ENCODE data around the gene COL6A6.

Gene COL6A6

GRCh38 chr3:130529486-130530215, 12.7 kb downstream of the COL6A6 start:
- Histone ChIP-seq H3K27me3 (ENCODE audit: low read length) (no peaks in the 10 kb centered on the region), H3K4me2 (ENCODE audit: low read depth, low read length, poor library complexity, severe bottlenecking) (no peak overlapping the region), H3K9ac (ENCODE audit: low read length) (no peak overlapping the region), H4K20me1 (ENCODE audit: low read depth, low read length) (no peaks in the 10 kb centered on the region), H3F3A (ENCODE audit: insufficient read depth) (no peaks in the 10 kb centered on the region), H3K27ac (ENCODE audit: low read depth, low read length) (no peak overlapping the region), H2AFZ (ENCODE audit: low read depth, low read length, severe bottlenecking) (no peak overlapping the region), H3K79me2 (ENCODE audit: insufficient read depth, low read length) (no peaks in the 10 kb centered on the region), H3K36me3 (ENCODE audit: low read length) (no peaks in the 10 kb centered on the region), H3K9me3 (ENCODE audit: insufficient read depth, low read length) (no peaks in the 10 kb centered on the region), H3K9me2 (replicated peaks; ENCODE audit: insufficient read depth, low read length) (no peaks in the 10 kb centered on the region), H3K4me3 (ENCODE audit: insufficient read depth, low read length, poor library complexity, severe bottlenecking) (no peak overlapping the region)
- no peak for TF ChIP-seq EZH2phosphoT487 (conservative IDR thresholded peaks at IDR 0.05; ENCODE audit: low read length)
- TF ChIP-seq, protein P1, sequence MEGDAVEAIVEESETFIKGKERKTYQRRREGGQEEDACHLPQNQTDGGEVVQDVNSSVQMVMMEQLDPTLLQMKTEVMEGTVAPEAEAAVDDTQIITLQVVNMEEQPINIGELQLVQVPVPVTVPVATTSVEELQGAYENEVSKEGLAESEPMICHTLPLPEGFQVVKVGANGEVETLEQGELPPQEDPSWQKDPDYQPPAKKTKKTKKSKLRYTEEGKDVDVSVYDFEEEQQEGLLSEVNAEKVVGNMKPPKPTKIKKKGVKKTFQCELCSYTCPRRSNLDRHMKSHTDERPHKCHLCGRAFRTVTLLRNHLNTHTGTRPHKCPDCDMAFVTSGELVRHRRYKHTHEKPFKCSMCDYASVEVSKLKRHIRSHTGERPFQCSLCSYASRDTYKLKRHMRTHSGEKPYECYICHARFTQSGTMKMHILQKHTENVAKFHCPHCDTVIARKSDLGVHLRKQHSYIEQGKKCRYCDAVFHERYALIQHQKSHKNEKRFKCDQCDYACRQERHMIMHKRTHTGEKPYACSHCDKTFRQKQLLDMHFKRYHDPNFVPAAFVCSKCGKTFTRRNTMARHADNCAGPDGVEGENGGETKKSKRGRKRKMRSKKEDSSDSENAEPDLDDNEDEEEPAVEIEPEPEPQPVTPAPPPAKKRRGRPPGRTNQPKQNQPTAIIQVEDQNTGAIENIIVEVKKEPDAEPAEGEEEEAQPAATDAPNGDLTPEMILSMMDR (IDR thresholded peaks at IDR 0.05; ENCODE audit: insufficient read depth, low read length, poor library complexity, severe bottlenecking) = no peak

- no peak overlapping the region for H3K9ac ChIP-seq (ENCODE audit: low read length)
- H3K4me3 ChIP-seq (ENCODE audit: insufficient read depth, low read length, poor library complexity, severe bottlenecking) = no peak overlapping the region
- H3K9me3 ChIP-seq (ENCODE audit: insufficient read depth, low read length) = no peaks in the 10 kb centered on the region
- H3K9me2 ChIP-seq (replicated peaks; ENCODE audit: insufficient read depth, low read length) = no peaks in the 10 kb centered on the region
- no peaks in the 10 kb centered on the region for H3K36me3 ChIP-seq (ENCODE audit: low read length)
- no peaks in the 10 kb centered on the region for H4K20me1 ChIP-seq (ENCODE audit: low read depth, low read length)
- no peaks in the 10 kb centered on the region for H3K79me2 ChIP-seq (ENCODE audit: insufficient read depth, low read length)
- H2AFZ ChIP-seq (ENCODE audit: low read depth, low read length, severe bottlenecking) = no peak overlapping the region
- no peaks in the 10 kb centered on the region for H3F3A ChIP-seq (ENCODE audit: insufficient read depth)
- H3K27ac ChIP-seq (ENCODE audit: low read depth, low read length) = no peak overlapping the region
- H3K27me3 ChIP-seq (ENCODE audit: low read length) = no peaks in the 10 kb centered on the region
- H3K4me2 ChIP-seq (ENCODE audit: low read depth, low read length, poor library complexity, severe bottlenecking) = no peak overlapping the region
- no peak for TF ChIP-seq EZH2phosphoT487 (conservative IDR thresholded peaks at IDR 0.05; ENCODE audit: low read length)
- TF ChIP-seq, protein P1 (IDR thresholded peaks at IDR 0.05; ENCODE audit: insufficient read depth, low read length, poor library complexity, severe bottlenecking) = no peak
Observed at GRCh38 chr3:130533247-130533646, 16.3 kb downstream of the COL6A6 start.

GRCh38 chr3:130537673-130538304, 20.8 kb downstream of the COL6A6 start:
- Histone ChIP-seq H3K4me3 (ENCODE audit: insufficient read depth, low read length, poor library complexity, severe bottlenecking) (no peak overlapping the region), H3K79me2 (ENCODE audit: insufficient read depth, low read length) (no peaks in the 10 kb centered on the region), H3K4me2 (ENCODE audit: low read depth, low read length, poor library complexity, severe bottlenecking) (no peak overlapping the region), H4K20me1 (ENCODE audit: low read depth, low read length) (no peaks in the 10 kb centered on the region), H3K36me3 (ENCODE audit: low read length) (no peaks in the 10 kb centered on the region), H3K9ac (ENCODE audit: low read length) (no peak overlapping the region), H3K9me2 (replicated peaks; ENCODE audit: insufficient read depth, low read length) (no peaks in the 10 kb centered on the region), H3F3A (ENCODE audit: insufficient read depth) (no peaks in the 10 kb centered on the region), H2AFZ (ENCODE audit: low read depth, low read length, severe bottlenecking) (no peak overlapping the region), H3K9me3 (ENCODE audit: insufficient read depth, low read length) (no peaks in the 10 kb centered on the region), H3K27me3 (ENCODE audit: low read length) (no peaks in the 10 kb centered on the region), H3K27ac (ENCODE audit: low read depth, low read length) (no peak overlapping the region)
- TF ChIP-seq, protein P1 (IDR thresholded peaks at IDR 0.05; ENCODE audit: insufficient read depth, low read length, poor library complexity, severe bottlenecking) = no peak
- TF ChIP-seq EZH2phosphoT487 (conservative IDR thresholded peaks at IDR 0.05; ENCODE audit: low read length) = no peak

All from SU-DHL-6 (cell line).